Urinary bladder (tissue), 4 donors: ENCODE results near the gene ELK3. TPM values are rescaled to one million over a fixed set of nuclear protein-coding genes. Genes with fewer than 3 reads are reported as not detected.
"Not testable (repeated sequence)": the region's sequence is repeated elsewhere in the genome, so short reads cannot be mapped to it uniquely, and the experiment has no call there.

Experiments used
- DNase-seq: peaks from one replicate; pipeline ENCODE4 v3.0.0-alpha.2; 2015; ENCODE audit errors: extremely low spot score
- H3K27ac ChIP-seq: one replicate; pipeline ENCODE4 v1.5.1; 2013; ENCODE audit warnings: low read depth, mild to moderate bottlenecking, moderate library complexity
- H3K36me3 ChIP-seq: one replicate; pipeline ENCODE4 v1.6.1; 2013; ENCODE audit warnings: mild to moderate bottlenecking, moderate library complexity; ENCODE audit not compliant: insufficient read depth
- H3K4me1 ChIP-seq: one replicate; pipeline ENCODE4 v1.6.1; 2013; ENCODE audit warnings: mild to moderate bottlenecking, moderate library complexity; ENCODE audit not compliant: insufficient read depth
- H3K4me3 ChIP-seq: one replicate; pipeline ENCODE4 v1.5.1; 2013; ENCODE audit warnings: low read depth, low read length
- WGBS: extraction: QIAGEN DNeasy Blood & Tissue Kit; methylation state at CpG from one replicate; pipeline ENCODE4 v1.1.7; 2013; 5-methylcytosine and 5-hydroxymethylcytosine counted together
- polyA plus RNA-seq: library from polyadenylated mRNA; stranded (reverse); fragments of 200-250 nt; gene quantifications from one replicate; pipeline ENCODE4 v1.2.3, GENCODE V29; 2013
- small RNA-seq: library from RNA; depleted of rRNA; stranded (forward); fragments of <200 nt; gene quantifications from one replicate; pipeline ENCODE3, GENCODE V24; 2014
- total RNA-seq: library from RNA; depleted of rRNA; stranded (reverse); fragments of >200 nt; gene quantifications from one replicate; pipeline ENCODE4 v1.2.3, GENCODE V29; 2014
- donor health status: healthy with polysubstance abuse.
- donor health status: healthy.

Gene ELK3
- total and polyA plus RNA-seq, 2 donors: 26.3 to 42.9 TPM

DNA sequence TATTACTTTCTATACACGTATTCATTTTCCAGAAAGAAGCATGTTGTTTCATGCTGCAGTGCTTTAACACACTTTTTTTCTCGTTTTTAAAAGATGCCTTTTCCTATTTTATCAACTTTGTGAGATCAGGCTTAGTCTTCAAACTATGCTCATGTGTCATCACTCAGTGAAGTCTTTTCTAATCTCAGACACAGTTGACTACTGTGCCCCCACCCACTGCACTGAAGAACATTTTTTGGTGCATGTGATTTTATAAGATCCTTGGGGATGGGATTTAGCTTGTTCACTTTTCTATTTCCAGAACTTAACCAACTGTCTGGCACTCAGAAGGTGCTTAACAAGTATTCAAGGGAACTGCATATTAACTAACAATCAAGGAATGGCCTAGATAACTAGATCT is 120.5 kb downstream of the ELK3 start:
- Histone ChIP-seq H3K4me1 (no peaks in the 10 kb centered on the region), H3K27ac (no peak overlapping the region), H3K4me3 (no peak overlapping the region), H3K36me3 (no peaks in the 10 kb centered on the region)
- WGBS: 48% methylated on average over 2 of the region's 2 CpGs
- DNase-seq: no peak

DNA sequence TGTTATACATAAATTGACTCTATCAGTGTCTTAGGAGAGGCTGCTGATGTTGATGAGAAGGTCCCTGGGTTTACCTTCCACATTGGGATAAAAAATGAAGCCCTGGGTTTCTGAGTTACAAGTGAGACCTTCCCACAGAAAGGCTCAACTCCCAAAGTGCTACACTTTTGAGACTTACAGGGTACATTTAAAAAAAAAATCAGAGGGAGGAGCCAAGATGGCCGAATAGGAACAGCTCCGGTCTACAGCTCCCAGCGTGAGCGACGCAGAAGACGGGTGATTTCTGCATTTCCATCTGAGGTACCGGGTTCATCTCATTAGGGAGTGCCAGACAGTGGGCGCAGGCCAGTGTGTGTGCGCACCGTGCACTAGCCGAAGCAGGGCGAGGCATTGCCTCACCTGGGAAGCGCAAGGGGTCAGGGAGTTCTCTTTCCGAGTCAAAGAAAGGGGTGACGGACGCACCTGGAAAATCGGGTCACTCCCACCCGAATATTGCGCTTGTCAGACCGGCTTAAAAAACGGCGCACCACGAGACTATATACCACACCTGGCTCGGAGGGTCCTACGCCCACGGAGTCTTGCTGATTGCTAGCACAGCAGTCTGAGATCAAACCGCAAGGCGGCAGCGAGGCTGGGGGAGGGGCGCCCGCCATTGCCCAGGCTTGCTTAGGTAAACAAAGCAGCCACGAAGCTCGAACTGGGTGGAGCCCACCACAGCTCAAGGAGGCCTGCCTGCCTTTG is 121.7 kb downstream of the ELK3 start:
- H3K27ac ChIP-seq: peak overlapping the region; percentile 24
- 76% methylated on average over 32 of the region's 33 CpGs for WGBS
- H3K4me1 ChIP-seq, H3K36me3 ChIP-seq, DNase-seq, H3K4me3 ChIP-seq: not testable (repeated sequence)

GRCh38 chr12:96317801-96318200 is 123.6 kb downstream of the ELK3 start:
- not testable (repeated sequence) for DNase-seq, H3K4me3 ChIP-seq, H3K36me3 ChIP-seq, H3K4me1 ChIP-seq, H3K27ac ChIP-seq
- WGBS: 89% methylated on average over 2 of the region's 2 CpGs

Small RNA genes lying within 50 kb of the gene (small RNA-seq; reads per million reads assigned to genes)
- gene RNU4-24P: not detected

Other genes starting within 250 kb of the ELK3 start
- gene HAL, start 198.0 kb upstream of the ELK3 start, total RNA-seq: not detected
- 0.14 TPM for gene HAL, start 198.0 kb upstream of the ELK3 start, polyA plus RNA-seq
- gene LTA4H, start 158.8 kb upstream of the ELK3 start, total RNA-seq: 79.3 TPM
- 55.3 TPM for gene LTA4H, start 158.8 kb upstream of the ELK3 start, polyA plus RNA-seq
- gene CDK17, start 206.1 kb downstream of the ELK3 start, total RNA-seq: 127 TPM
- gene CDK17, start 206.1 kb downstream of the ELK3 start, polyA plus RNA-seq: 16.7 TPM